ENCODE measurements around the gene KAT8.
A peak's percentile ranks its signal among the peaks of the same experiment; 100 is the strongest.
"Not testable (repeated sequence)": the region's sequence is repeated elsewhere in the genome, so short reads cannot be mapped to it uniquely, and the experiment has no call there.

Gene KAT8

DNA sequence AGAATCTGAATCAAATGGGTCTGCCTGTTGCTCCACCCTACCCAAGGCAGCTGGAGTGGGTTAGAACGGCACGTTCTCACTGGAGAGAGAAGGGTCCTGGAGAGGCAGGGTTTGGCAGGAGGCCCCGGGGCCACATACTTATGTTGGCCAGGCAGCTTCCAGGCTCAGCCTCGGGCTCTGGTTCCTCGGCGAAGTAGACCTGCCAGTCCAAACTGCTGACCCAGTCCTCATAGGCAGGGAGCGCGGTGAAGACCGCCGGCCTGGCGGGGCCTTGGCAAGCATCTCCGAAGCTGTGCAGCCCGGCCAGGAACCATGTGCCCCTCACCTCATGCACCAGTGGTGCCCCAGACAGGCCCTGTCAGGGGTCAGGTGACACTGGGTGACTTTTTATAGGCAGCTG is 33.5 kb upstream of the KAT8 start:
- no peak for DNase-seq (ENCODE audit: low read depth in 2 of 2)

DNA sequence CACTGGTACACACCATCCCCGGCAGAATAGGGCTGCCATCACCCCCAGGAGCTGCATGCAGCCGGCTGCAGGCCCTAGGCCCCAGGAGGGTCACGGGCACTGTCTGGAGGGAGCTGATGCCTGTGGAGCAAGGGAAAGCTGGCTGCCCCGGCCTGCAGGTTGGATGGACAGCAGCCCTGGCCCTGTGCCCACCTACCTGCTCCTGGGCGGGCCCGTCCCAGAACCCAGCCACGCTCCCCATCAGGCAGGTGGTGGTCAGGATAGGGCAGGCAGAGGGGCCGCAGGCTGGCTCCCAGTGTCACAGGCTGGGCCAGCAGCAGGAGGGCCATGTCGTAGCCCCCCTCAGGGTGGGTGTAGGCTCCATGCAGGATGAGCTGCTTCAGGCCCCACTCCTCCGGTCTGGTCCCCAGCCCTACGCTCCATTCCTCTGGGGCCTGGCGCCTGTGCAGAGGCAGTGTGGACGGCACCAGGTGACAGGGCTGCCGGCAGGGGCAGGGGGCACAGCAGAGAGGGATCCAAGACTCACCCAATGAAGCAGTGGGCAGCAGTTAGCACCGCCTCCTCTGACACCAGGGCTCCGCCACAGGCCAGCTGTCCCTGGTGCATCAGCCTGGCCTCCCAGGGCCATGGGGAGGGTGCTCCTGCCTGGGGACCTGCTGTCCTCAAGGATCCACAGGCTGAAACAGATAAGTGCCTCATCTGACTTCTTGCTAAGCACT is 32.7 kb upstream of the KAT8 start:
- DNase-seq (ENCODE audit: low read depth in 2 of 2) = no peak

DNA sequence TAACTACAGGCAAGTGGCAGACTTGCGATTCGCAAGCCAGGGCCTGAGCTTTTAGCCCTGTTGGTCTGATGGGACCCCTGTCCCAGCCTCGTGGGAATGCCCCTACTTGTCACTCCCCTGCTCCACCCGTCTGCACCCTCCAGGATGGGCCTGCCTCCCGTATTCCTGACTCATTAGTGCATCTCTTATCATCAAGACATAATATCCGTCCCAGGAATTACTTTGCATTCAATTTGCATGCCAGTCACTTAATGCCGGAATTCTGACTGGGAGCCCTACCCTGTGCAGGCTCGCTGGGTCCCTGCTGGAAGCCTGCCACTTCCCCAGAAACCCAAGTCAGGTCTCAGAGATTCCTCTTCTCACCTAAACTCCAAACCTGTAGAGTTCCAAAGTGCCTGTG is 32.1 kb upstream of the KAT8 start:
- no peak for DNase-seq (ENCODE audit: low read depth in 2 of 2)

DNA sequence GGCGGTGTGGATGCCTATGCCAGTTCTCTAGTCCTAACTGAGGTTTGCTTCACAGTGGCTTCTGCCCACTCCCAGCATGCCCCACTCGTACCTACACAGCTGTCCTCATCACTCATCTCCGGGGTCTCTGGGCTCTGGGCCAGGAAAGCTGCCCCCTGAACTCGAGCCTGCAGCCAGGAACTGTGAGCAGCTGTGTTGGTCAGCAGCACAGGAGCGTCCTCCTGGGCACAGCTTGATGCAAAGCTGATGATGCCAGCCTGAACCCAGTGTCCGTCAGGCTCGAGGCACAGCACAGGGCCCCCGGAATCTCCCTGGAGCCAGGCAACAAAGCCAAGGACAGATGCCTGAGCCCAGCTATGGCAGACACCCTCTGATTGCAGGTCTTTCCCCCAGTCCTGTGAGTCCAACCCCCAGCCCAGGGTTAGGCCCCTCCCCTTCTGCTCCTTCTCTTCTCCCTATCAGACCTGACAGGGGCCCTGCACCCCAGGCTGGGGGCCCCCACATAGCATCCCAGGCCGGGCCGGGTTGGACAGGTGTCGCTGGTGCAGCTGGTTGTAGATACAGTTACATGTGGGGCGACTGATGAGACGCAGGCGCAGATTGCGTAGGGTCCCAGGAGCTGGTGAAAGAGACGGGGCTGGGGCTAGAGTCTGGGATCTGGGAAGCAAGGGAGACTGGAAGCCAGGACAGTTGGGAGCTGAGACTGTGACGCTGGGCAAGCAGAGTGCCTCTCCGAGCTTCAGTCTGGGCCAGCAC is 31.4 kb upstream of the KAT8 start:
- no peak for DNase-seq (ENCODE audit: low read depth in 2 of 2)

DNA sequence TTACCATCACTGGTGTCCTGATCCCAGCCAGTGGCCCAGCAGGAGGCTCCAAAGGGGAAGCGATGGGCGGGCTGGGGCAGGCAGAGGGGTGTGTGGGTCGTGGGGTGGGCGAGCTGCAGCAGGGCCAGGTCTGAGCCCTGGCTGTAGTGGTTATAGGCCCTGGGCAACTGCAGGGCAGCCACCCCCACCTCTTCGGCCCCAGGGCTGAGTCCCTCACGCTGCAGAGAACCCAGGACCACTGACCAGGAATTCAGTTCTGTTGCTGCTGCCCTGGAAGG is 30.9 kb upstream of the KAT8 start:
- no peak for DNase-seq (ENCODE audit: low read depth in 2 of 2)

DNA sequence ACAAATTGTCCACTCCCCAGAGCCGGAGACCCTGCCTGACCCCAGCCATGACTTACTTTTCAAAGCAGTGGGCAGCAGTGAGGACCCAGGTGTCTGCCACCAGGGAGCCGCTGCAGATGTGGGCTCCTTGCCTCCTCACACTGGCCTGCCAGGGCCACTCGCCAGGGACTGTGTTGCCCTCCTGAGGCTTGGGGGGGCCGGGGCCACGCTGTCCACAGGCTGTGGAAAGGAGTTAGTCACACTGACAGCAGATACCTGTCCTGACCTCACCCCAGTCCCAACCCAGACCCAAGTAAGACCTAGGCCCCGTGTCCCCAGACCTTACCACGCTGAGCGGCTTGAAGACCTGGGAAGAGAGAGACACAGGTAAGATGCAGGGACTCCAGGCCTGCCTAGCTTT is 30.0 kb upstream of the KAT8 start:
- DNase-seq (ENCODE audit: low read depth in 2 of 2) = no peak

DNA sequence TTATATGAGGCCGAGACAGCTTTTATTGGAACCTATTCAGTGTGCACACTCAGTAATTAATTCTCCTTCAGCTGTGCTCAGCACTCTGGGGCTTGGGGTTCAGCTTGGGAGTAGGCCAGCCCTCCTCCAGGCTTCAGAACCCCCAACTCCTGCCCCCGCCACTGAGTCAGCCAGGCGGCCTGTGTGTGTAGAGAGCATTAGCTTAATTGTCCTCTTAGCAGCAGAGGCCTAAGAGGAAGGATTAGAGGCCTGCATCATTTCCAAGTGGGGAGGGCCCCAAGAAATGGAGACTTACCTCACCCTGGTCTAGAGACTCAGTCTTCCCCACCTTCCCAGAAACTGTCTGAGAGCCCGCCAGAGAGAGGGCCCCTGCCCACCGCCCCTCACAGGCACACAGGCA is 29.5 kb upstream of the KAT8 start:
- no peak for DNase-seq (ENCODE audit: low read depth in 2 of 2)

DNA sequence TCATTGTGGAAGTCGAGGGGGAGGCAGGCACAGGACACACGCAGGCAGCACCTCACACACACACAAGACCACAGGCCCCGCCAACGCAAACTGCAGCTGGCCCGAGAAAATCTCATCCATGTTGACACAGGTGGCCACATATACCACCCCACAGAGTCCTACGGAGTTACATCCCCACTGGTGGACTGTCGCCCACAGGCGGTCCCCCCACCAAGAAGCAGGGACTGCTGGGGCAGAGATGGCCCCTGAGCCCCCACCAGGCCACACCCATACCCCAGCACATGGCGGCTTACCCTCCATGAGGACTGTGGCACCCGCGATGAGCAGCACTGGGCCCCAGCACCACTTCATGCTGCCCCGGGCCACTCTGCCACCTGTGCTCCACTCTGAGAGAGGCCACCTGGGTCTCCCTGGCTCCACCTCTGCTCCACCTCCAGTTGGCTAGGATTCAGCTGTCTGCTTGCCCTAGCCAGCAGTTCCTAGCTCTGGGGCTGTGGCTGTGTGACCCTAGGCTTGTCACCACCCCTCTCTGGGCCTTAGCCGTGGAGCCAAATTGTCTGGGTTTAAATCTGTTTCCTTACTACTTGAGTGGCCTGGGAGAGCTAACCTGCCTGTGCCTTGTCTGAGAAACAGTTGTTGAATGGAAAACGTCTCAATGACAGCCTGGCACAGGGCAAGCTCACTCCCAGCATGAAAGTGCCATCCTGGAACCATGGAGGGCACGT is 28.8 kb upstream of the KAT8 start, which contains the start of gene PRSS53:
Gene PRSS53, minus strand, starts transcription at position 485 of the 725 bp plus-strand sequence. Its CDS starts 134 bp downstream, at position 351.
- DNase-seq (ENCODE audit: low read depth in 2 of 2) = no peak

DNA sequence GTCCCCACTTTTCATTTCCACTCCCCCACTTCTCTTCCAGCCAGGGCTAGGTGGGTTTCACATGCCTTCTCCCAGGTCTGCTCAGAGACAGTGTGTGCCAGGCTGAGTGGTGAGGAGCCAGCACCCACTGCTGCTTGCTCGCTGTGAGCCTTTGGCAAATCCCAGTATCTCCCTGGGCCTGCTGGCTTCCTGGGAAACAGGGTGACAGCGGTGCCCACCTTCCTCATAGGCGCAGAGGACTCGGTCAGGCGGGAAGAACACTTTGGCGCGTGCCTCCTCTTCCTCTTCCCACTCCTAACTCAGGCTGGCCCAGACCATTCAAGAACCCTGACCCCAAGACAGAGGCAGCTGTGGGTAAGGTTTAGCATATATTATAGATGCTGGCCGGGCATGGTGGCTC is 28.3 kb upstream of the KAT8 start:
- no peak for DNase-seq (ENCODE audit: low read depth in 2 of 2)

DNA sequence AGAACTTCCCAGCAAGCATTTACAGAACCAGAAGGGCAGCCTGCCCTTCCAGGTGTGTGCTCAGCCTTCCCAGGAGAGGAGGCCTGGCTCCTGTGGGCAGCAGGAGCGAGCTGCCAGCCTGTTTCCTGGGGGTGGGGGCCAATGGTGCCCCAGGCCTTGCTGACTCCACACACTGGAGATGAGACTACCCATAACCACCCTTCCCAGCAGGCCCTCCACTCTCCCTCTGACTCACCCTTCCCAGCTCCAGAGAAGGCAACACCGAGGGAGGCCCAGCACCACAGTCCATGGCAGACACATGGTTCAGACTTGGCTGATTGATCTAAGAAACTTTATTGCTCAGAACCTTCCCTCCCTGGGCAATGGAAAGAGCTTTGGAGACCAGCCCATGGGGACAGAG is 26.9 kb upstream of the KAT8 start:
- no peak for DNase-seq (ENCODE audit: low read depth in 2 of 2)

DNA sequence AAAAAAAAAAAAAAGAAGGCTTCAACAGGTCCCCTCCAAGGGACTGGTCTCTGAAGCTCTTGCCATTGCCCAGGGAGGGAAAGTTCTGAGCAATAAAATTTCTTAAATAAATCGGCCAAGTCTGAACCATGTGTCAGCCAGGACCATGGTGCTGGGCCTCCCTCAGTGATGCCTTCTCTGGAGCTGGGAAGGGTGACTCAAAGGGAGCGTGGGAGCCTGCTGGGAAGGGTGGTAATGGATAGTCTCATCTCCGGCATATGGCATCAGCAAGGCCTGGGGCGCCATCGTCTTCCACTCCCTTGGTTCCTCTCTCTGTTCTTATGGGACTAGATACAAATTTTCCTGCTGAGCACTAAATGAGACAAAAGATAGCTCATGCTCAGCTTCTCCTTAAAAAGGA is 25.1 kb upstream of the KAT8 start:
- DNase-seq (ENCODE audit: low read depth in 2 of 2) = no peak

DNA sequence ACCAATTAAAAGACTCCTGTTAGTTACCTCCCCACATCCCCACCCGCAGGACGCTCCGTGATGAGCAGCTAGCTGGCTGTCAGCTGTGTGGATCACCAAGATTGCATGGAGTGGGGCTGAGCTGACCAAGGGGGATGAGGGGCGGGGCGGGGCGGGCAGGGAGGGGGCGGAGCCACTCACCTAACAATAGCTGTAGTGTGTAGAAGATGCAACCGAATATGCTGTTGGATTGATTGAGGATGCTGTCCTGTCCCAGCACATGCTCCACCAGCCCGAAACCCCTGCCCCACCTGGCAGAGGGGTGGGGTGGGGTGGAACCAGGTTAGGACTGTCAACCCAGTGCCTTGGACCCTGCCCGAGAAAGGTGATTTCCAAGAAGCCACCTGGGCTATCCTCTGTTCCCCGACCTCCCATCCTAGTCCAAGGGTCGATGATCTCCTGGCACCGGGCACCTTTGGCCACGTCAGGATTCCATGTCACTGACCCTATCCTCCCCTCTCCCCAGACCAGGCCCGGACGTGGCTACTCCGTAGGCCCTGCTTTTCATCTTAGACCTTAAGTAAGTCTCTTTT is 24.2 kb upstream of the KAT8 start:
- no peak for DNase-seq (ENCODE audit: low read depth in 2 of 2)

DNA sequence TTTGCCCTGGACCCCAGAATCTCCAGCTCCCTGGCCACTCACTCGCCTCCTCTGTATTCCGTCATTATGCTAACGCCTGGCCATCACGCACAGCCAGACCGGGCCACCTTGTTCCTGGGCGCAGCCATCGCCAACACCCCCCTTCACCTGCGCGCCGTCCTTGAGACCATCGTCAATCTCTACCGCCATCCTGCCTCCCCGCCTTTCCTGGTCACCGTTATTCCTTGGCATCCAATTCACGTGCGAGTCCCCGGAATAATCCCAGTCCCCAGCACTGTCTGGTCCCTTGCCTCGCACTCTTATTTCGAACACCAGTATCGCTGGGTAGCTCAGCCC is 23.4 kb upstream of the KAT8 start:
- DNase-seq (ENCODE audit: low read depth in 2 of 2) = no peak

DNA sequence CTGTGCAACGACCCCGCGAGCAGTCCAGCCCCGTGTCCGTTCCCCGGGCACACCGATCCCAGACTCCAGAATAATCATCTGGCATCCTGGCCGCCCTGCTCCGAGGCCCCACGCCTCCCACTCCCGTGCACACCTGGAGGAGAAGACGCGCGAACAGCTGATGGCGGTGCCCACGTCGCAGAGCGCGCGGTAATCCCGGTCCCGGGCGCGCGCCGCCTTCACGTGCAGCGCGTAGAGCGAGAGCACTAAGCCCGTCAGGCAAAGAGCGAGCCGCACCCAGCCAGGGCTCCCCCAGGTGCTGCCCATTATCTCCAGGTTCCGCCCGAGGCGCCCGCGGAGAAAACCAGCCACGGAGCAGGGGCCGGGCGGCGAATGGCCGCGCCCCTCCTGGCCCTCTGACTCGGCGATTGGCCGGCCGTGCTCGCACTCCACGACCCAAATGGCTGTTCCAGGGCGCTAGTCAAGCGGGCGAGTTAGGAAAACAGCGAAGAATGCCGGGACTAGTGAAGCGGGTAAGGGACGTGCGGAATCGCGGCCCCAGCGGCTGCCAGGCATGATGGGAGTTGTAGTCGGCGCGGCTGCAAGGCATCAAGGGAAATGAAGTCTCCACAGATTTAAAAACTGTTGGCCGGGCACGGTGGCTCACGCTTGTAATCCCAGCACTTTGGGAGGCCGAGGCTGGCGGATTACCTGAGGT is 22.9 kb upstream of the KAT8 start, which contains the start of gene VKORC1:
Gene VKORC1, minus strand, starts transcription at position 374 of the 697 bp plus-strand sequence. Its CDS starts 68 bp downstream, at position 306.
- DNase-seq (ENCODE audit: low read depth in 2 of 2) = peak; percentile 62 to 70

DNA sequence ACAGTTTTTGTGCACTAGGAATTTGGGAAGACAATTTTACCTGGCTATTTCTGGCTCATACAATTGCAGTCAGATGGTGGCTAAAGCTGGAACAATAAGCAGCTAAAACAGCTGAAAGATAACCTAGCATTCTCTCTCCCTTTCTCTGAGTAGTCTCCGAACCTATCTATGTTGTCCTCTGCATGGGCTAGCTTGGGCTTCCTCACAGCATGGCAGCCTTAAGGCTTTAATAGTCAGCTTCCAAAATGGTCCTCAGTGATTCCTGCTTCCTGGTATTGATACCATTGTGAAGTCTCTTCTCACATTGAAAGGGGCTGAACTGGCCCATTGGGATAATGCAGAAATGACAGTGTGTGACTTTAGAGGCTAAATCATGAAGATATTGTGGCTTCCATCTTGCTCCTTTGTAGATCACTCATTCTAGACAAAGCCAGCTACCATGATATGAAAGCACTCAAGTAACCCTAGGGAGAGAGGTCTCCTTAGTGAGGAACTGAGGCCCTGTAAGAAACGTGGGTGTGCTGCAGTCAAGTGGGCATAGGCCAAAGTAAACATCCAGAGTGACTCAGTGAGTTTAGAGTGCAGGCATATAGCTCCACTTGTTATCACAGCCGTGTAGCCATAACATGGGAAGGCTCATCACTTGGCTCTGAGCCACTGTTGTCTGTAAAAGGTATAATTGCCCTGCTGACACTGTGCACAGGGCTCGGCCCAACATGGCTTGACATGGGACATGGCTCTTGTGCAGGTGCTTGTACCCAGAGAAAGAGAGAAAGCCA is 17.4 kb upstream of the KAT8 start:
- DNase-seq (ENCODE audit: low read depth in 2 of 2) = no peak

DNA sequence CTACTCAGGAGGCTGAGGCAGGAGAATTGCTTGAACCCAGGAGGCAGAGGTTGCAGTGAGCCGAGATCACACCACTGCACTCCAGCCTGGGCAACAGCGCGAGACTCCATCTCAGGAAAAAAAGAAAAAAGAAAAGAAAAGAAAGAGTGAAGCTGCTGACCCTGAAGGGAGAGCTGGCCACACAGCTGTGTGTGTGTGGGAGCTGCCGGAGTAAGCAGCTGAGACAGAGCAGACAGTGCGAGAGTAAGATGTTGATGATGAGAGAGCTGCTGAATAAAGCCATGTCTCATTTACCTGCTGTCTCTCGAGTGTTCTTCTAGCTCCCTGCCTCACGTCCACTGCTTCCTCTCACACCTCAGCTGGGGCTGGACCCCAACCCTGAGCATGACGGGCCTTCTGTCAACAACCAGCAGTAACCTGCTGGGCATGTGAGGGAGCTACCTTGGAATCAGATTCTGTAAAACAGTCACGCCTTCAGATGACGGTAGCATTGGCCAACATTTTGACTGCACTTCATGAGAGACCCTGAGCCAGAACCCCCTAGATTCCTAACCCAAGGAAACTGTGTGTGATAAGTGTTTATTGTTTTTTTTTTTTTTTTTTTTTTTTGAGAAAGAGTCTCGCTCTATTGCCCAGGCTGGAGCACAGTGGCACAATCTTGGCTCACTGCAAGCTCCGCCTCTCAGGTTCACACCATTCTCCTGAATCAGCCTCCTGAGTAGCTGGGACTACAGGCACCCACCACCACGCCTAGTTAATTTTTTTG is 16.4 kb upstream of the KAT8 start:
- DNase-seq (ENCODE audit: low read depth in 2 of 2) = not testable (repeated sequence)

DNA sequence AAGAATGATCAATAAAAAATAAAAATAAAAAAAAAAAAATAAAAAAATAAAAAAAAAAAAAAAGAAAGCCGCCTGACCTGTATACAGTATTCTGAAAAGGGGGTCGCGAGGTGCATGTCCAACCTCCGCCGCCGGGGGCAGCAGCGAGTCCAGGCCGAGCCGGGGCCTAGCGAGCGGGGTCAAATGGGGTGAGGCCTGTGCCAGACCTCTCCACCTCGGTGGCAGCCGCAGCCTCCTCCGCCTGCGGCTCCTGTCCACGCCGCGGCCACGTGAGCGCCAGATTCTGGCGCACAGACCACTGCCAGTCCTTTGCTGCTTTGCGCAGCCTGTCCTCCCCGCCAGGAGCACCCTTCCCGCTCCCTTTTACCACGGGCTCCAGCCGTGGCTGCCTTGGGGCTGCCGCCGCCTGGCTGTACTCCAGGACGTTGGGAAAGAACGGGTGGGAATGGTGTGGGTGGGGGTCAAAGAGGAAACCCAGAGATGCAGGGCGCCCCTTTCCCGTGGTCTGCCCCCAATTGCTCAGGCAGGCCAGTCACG is 11.7 kb upstream of the KAT8 start:
- peak; percentile 56 to 58 for DNase-seq (ENCODE audit: low read depth in 2 of 2)

DNA sequence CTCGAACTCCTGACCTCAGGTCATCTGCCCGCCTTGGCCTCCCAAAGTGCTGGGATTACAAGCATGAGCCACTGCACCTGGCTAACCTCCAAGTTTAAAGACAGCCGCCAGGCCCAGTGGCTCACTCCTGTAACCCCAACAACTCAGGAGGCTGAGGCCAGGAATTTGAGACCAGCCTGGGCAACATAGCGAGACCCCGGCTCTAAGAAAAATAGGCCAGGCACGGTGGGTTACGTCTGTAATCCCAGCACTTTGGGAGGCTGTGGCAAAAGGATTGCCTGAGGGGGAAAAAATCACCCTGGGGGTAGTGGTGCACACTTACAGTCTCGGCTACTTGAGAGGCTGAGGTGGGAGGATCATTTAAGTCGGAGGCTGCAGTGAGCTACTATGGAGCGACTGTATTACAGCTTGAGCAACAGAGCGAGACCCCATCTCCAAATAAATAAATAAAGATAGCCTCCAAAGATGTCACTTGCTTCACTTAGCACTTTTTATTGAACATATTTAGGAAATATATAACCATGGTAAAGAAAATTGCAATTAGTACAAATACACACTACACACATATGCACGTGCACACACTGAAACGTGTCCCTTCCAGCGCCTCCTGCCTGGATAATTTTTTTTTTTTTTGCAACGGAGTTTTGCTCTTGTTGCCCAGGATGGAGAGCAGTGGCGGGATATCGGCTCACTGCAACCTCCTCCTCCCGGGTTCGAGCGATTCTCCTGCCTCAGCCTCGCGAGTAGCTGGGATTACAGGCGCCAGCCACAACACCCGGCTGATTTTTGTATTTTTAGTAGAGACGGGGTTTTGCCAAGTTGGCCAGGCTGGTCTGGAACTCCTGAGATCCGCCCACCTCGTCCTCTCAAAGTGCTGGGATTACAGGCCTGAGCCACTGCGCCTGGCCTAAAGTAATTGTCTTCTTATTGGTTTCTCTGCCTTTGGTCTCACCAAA is 10.7 kb upstream of the KAT8 start:
- DNase-seq (ENCODE audit: low read depth in 2 of 2) = no peak

DNA sequence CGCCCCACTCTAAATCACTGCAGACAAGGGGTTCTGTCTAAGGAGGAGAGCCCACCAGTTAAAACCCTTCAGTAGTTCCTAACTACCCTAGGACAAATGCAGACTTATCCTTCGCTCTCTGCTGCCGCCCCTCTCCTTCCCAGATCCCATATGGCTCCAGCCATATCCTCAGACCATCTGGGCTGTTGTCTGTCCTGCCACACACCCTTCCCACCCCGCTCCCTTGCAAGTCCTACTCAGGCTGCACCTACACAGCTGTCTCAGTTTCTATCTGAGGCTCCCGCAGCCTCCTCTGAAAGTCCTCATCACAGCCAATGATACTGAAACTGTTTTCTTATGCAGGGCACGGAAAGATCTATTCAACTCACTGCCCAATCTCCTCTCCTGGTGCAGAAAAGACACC is 10.0 kb upstream of the KAT8 start:
- DNase-seq (ENCODE audit: low read depth in 2 of 2) = no peak
